Right lobe of liver (tissue), 6 donors: ENCODE data around the gene ADGRA1. TPM values are rescaled to one million over a fixed set of nuclear protein-coding genes. Genes with fewer than 3 reads are reported as not detected.

Source experiments
- ATAC-seq, 4 donors: fragments of 200-7000 bp; cut with Tn5 transposase; one replicate each; pipeline ENCODE4 v1.9.1; 2020; ENCODE audit warnings: mild to moderate bottlenecking in 4 of 4, moderate library complexity in 4 of 4
- DNase-seq, 3 donors: peaks; one replicate each; pipeline ENCODE4 v3.0.0-alpha.2; 2020
- H3K27ac ChIP-seq, 3 donors: fragments of 200-600 bp; one replicate each; pipeline ENCODE4 v1.8.0; 2022
- H3K27me3 ChIP-seq, 2 donors: fragments of 200-600 bp; one replicate each; pipeline ENCODE4 v1.8.0; 2022
- H3K36me3 ChIP-seq, 4 donors: fragments of 200-600 bp; sonication (generic) in 1 of 4; one replicate each; pipeline versions ENCODE4 v1.5.1 to v1.8.0; 2017 to 2022; ENCODE audit warnings: control low read depth in 1 of 4
- H3K4me1 ChIP-seq, 4 donors: fragments of 200-600 bp; sonication (generic) in 1 of 4; one replicate each; pipeline versions ENCODE4 v1.5.1 to v1.8.0; 2017 to 2022; ENCODE audit warnings: control low read depth in 1 of 4
- H3K4me3 ChIP-seq, 3 donors: fragments of 200-600 bp; one replicate each; pipeline ENCODE4 v1.8.0; 2022
- H3K9me3 ChIP-seq, 4 donors: fragments of 200-600 bp; sonication (generic) in 1 of 4; one replicate each; pipeline versions ENCODE4 v1.5.1 to v1.8.0; 2017 to 2022; ENCODE audit warnings: control low read depth in 1 of 4
- POLR2A ChIP-seq: fragments of 450-650 bp; IDR thresholded peaks from one replicate; pipeline ENCODE4 v1.6.1; 2017; ENCODE audit warnings: antibody characterized with exemption, mild to moderate bottlenecking
- WGBS: methylation state at CpG from one replicate; pipeline ENCODE4 v1.1.6; 2018; ENCODE audit warnings: low coverage, low lambda C conversion rate; ENCODE audit not compliant: insufficient coverage; ENCODE audit errors: missing lambda C conversion rate; 5-methylcytosine and 5-hydroxymethylcytosine counted together
- intact Hi-C, 2 donors: fragments of 100-400 bp; cut with DNase I; formaldehyde crosslinking; loops; one replicate each; pipeline versions ENCODE4 v1.11.2 to v1.14.1; 2022
- total RNA-seq, 6 experiments: library from RNA; depleted of rRNA in 2 of 6; stranded (reverse); fragments of >200 nt in 2 of 6; fragmentation: NEBNext Ultra II Directional in 3 of 6; extraction: Animal tissue kit (Norgen Biotek cat#: 25700) in 3 of 6; gene quantifications; one replicate each; pipeline versions ENCODE4 v1.1.0 to v1.2.4, GENCODE V29; 2016 to 2023
- TF ChIP-seq, protein P1 (sequence below), 4 donors: fragments of 200-600 bp in 3 of 4; fragments of 450-650 bp in 1 of 4; IDR thresholded peaks; one replicate each; pipeline versions ENCODE4 v1.5.1 to v1.8.0; 2016 to 2022; ENCODE audit warnings: antibody characterized with exemption in 4 of 4, mild to moderate bottlenecking in 2 of 4
- donor health status: DM: no; HTN: yes; CAD: no.
- donor health status: DM: no; HTN: no; CAD: no.
- donor health status: DM: no; HTN: no; CAD: no.
- donor health status: DM: no; HTN: yes; CAD: no.
- donor health status: DM: no; HTN: yes; CAD: no.

ADGRA1 gene
- total RNA-seq, 6 experiments from 2014 or later = 0.10 to 0.46 (median 0.16) TPM; not detected in 1

GRCh38 chr10:133095586-133095985 lies 7.9 kb downstream of the ADGRA1 start:
- DNase-seq = no peak
- Histone ChIP-seq H3K4me1 (no peaks in the 10 kb centered on the region), H3K36me3 (no peaks in the 10 kb centered on the region), H3K27ac (no peak overlapping the region), H3K27me3 (no peaks in the 10 kb centered on the region), H3K9me3 (no peaks in the 10 kb centered on the region), H3K4me3 (no peak overlapping the region)
- intact Hi-C loops = no loop called here
- TF ChIP-seq, protein P1, sequence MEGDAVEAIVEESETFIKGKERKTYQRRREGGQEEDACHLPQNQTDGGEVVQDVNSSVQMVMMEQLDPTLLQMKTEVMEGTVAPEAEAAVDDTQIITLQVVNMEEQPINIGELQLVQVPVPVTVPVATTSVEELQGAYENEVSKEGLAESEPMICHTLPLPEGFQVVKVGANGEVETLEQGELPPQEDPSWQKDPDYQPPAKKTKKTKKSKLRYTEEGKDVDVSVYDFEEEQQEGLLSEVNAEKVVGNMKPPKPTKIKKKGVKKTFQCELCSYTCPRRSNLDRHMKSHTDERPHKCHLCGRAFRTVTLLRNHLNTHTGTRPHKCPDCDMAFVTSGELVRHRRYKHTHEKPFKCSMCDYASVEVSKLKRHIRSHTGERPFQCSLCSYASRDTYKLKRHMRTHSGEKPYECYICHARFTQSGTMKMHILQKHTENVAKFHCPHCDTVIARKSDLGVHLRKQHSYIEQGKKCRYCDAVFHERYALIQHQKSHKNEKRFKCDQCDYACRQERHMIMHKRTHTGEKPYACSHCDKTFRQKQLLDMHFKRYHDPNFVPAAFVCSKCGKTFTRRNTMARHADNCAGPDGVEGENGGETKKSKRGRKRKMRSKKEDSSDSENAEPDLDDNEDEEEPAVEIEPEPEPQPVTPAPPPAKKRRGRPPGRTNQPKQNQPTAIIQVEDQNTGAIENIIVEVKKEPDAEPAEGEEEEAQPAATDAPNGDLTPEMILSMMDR (IDR thresholded peaks at IDR 0.05) = no peak
- TF ChIP-seq POLR2A = no peak
- ATAC-seq = no peak
- no CpG with 5 or more reads among the region's 16 CpGs for WGBS

DNA sequence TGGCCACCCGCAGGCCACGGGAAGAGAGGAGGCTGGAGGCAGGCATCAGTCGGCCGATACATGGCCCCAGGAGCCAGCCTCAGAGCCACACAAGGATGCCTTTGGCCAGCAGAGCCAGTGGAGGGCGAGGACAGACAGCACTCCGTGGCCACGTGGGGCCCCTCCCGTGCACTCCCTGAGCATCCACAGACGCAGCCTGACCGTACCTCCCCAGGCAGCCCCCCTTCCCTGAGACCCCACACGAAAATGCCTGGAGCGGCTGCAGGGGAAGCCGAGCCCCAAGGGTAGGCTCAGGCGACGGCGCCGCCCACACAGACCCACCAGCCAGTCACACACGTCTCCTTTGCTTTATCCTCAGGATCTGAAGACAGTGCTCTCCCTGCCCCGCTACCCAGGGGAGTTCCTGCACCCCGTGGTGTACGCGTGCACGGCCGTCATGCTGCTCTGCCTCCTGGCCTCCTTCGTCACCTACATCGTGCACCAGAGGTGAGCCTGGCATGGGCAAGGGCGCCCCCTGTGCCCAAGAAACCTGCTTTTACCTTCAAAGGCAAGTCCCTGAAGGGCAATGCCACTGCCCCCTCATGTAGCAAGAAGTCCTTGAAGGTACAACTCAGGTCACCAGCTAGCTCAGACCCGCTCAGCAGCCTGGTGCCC lies 9.0 kb downstream of the ADGRA1 start:
- no peak for TF ChIP-seq POLR2A
- TF ChIP-seq, protein P1 (IDR thresholded peaks at IDR 0.05) = no peak
- Histone ChIP-seq H3K4me1 (no peaks in the 10 kb centered on the region), H3K27me3 (no peaks in the 10 kb centered on the region), H3K4me3 (no peak overlapping the region), H3K9me3 (no peaks in the 10 kb centered on the region), H3K27ac (no peak overlapping the region), H3K36me3 (no peaks in the 10 kb centered on the region)
- intact Hi-C loops = no loop called here
- no peak for ATAC-seq
- DNase-seq = no peak
- 62% methylated on average over 4 of the region's 28 CpGs for WGBS

GRCh38 chr10:133097418-133097817 lies 9.7 kb downstream of the ADGRA1 start:
- Histone ChIP-seq H3K4me1 (no peaks in the 10 kb centered on the region), H3K27ac (no peak overlapping the region), H3K36me3 (no peaks in the 10 kb centered on the region), H3K27me3 (no peaks in the 10 kb centered on the region), H3K9me3 (no peaks in the 10 kb centered on the region), H3K4me3 (no peak overlapping the region)
- ATAC-seq (no peak), DNase-seq (no peak)
- intact Hi-C loops = no loop called here
- no peak for TF ChIP-seq POLR2A
- TF ChIP-seq, protein P1 (IDR thresholded peaks at IDR 0.05) = no peak
- WGBS = 60% methylated on average over 1 of the region's 18 CpGs

DNA sequence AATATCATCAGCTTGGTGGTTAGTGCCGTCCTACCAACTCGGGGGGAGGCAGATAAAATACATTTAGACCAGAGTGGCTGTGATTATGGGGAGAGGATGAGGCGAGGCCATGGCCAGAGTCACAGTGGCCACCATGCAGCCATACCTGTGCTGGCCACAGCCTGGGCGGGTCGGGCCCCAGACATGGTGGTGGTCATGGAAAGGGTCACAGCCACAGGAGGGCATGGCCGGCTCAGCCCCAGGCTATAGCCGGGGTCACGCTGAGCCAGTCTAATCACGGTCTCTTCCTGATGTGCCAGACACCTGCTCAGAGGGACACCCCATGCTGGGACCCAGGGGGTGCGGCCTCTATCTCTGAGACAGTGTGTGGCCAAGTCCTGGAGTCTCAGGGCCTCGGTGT lies 10.2 kb downstream of the ADGRA1 start:
- Histone ChIP-seq H3K27me3 (no peaks in the 10 kb centered on the region), H3K9me3 (no peaks in the 10 kb centered on the region), H3K4me1 (no peaks in the 10 kb centered on the region), H3K4me3 (no peak overlapping the region), H3K36me3 (no peaks in the 10 kb centered on the region), H3K27ac (no peak overlapping the region)
- intact Hi-C loops = no loop called here
- TF ChIP-seq, protein P1 (IDR thresholded peaks at IDR 0.05) = no peak
- no peak for TF ChIP-seq POLR2A
- WGBS = no CpG with 5 or more reads among the region's 11 CpGs
- DNase-seq = no peak
- no peak for ATAC-seq
